Activated CD8-positive, alpha-beta T cell treated with anti-CD3 and anti-CD28 coated beads for 36 hours (primary cell): Measurements from ENCODE around the gene PPP2CA. TPM values are rescaled to one million over a fixed set of nuclear protein-coding genes. Genes with fewer than 3 reads are reported as not detected.
A peak's percentile ranks its signal among the peaks of the same experiment; 100 is the strongest.

ENCODE experiments used
- ATAC-seq: fragments of 200-7000 bp; cut with Tn5 transposase; one replicate; pipeline ENCODE4 v1.10.0; 2021; ENCODE audit warnings: mild to moderate bottlenecking, moderate library complexity
- CTCF ChIA-PET: fragments of 350-600 bp; sonication (Branson Sonifier 250); formaldehyde crosslinking; loops from one replicate; lab custom pipeline; 2021; ENCODE audit warnings: antibody characterized with exemption; lab: Charles Lee
- POLR2A ChIA-PET: fragments of 350-600 bp; sonication (Branson Sonifier 250); formaldehyde crosslinking; loops from one replicate; lab custom pipeline; 2021; ENCODE audit warnings: antibody characterized with exemption; lab: Charles Lee
- DNase-seq: peaks from one replicate; pipeline ENCODE4 v3.0.0-alpha.2; 2020
- H3K27ac Mint-ChIP-seq: one replicate; pipeline ENCODE4 v1.8.0; 2021; ENCODE audit warnings: mild to moderate bottlenecking, mixed read lengths
- H3K27me3 Mint-ChIP-seq: one replicate; pipeline ENCODE4 v1.8.0; 2021; ENCODE audit warnings: mixed read lengths
- H3K36me3 Mint-ChIP-seq: one replicate; pipeline ENCODE4 v1.8.0; 2021; ENCODE audit warnings: low read depth, mixed read lengths
- H3K4me1 Mint-ChIP-seq: one replicate; pipeline ENCODE4 v1.8.0; 2021; ENCODE audit warnings: low read depth, mixed read lengths
- H3K4me3 Mint-ChIP-seq: one replicate; pipeline ENCODE4 v1.8.0; 2021; ENCODE audit warnings: mild to moderate bottlenecking, moderate library complexity, mixed read lengths
- H3K9me3 Mint-ChIP-seq: one replicate; pipeline ENCODE4 v1.8.0; 2021; ENCODE audit warnings: mixed read lengths
- CTCF ChIP-seq: fragments of 200-600 bp; IDR thresholded peaks from one replicate; pipeline ENCODE4 v1.8.0; 2022; ENCODE audit warnings: antibody characterized with exemption, mild to moderate bottlenecking
- intact Hi-C: fragments of 100-400 bp; cut with micrococcal nuclease; formaldehyde crosslinking; loops from one replicate; pipeline ENCODE4 v1.10.0; 2022
- total RNA-seq, 2 experiments: library from RNA; stranded (reverse); gene quantifications; one replicate each; pipeline ENCODE4 v1.2.3, GENCODE V29; 2021

The PPP2CA gene
- total RNA-seq, 2 experiments from 2014 or later = 147 to 153 TPM

- H3K4me3 Mint-ChIP-seq = peak within 1 kb of the TSS; percentile 82
- H3K36me3 Mint-ChIP-seq = peaks cover 19% of the 10 kb centered on the region
- peak; percentile 86 for DNase-seq
- ChIA-PET CTCF (interaction anchor here (0.9 to 3.1 kb wide), 10 partner anchors 11 to 410 kb away, joined by 3 to 15 read pairs (median 4); no protein-coding TSS in a partner anchor), POLR2A (interaction anchor here (0.5 to 4.0 kb wide), 78 partner anchors 8 to 686 kb away, joined by 3 to 43 read pairs (median 4); partner anchors contain the start of genes C5orf15, PPP2CA, SAR1B and VDAC1)
- TF ChIP-seq CTCF = no peak
- ATAC-seq = peak; percentile 87
- no peaks in the 10 kb centered on the region for H3K27me3 Mint-ChIP-seq
- no peaks in the 10 kb centered on the region for H3K9me3 Mint-ChIP-seq
- peak within 1 kb of the TSS; percentile 94 for H3K27ac Mint-ChIP-seq
- intact Hi-C loops = no loop called here
- peaks cover 26% of the 10 kb centered on the region for H3K4me1 Mint-ChIP-seq
Measured at GRCh38 chr5:134176511-134177368, 49.1 kb downstream of the PPP2CA start, which contains the start of gene SKP1. TSS of gene SKP1 (minus strand) at chr5:134176950. CDS start at chr5:134174022, 2,928 bp downstream.

- peaks cover 32% of the 10 kb centered on the region for H3K4me1 Mint-ChIP-seq
- no peaks in the 10 kb centered on the region for H3K27me3 Mint-ChIP-seq
- H3K27ac Mint-ChIP-seq = peak overlapping the region; percentile 94
- peak overlapping the region; percentile 82 for H3K4me3 Mint-ChIP-seq
- ATAC-seq (peak; percentile 17), DNase-seq (no peak)
- no peaks in the 10 kb centered on the region for H3K9me3 Mint-ChIP-seq
- ChIA-PET CTCF (interaction anchor here (1.0 to 3.1 kb wide), 4 partner anchors 17 to 136 kb away, joined by 3 to 15 read pairs (median 6); no protein-coding TSS in a partner anchor), POLR2A (interaction anchor here (0.6 to 4.0 kb wide), 34 partner anchors 7 to 687 kb away, joined by 3 to 43 read pairs (median 4); partner anchors contain the start of genes C5orf15, PPP2CA, SAR1B and VDAC1)
- intact Hi-C loops = no loop called here
- TF ChIP-seq CTCF = no peak
- peaks cover 24% of the 10 kb centered on the region for H3K36me3 Mint-ChIP-seq
Measured at GRCh38 chr5:134175921-134176510, 49.9 kb downstream of the PPP2CA start.

- Mint-ChIP-seq H3K36me3 (peaks cover 27% of the 10 kb centered on the region), H3K4me1 (peaks cover 33% of the 10 kb centered on the region), H3K27ac (peak overlapping the region; percentile 79), H3K4me3 (peak overlapping the region; percentile 82), H3K9me3 (no peaks in the 10 kb centered on the region), H3K27me3 (no peaks in the 10 kb centered on the region)
- intact Hi-C loops = no loop called here
- ATAC-seq (no peak), DNase-seq (no peak)
- POLR2A ChIA-PET = interaction anchor here (0.8 to 4.0 kb wide), 17 partner anchors 10 to 326 kb away, joined by 3 to 43 read pairs (median 5); partner anchors contain the start of genes PPP2CA and VDAC1
- CTCF ChIA-PET = interaction anchor here (1.1 to 3.1 kb wide), 3 partner anchors 34 to 136 kb away, joined by 3 to 15 read pairs (median 8); no protein-coding TSS in a partner anchor
- TF ChIP-seq CTCF = no peak
Measured at GRCh38 chr5:134174841-134175839, 50.7 kb downstream of the PPP2CA start.

- POLR2A ChIA-PET = interaction anchor here (0.8 to 1.7 kb wide), 3 partner anchors 10 to 168 kb away, joined by 3 to 6 read pairs (median 3); no protein-coding TSS in a partner anchor
- H3K4me3 Mint-ChIP-seq = no peak overlapping the region
- TF ChIP-seq CTCF = no peak
- CTCF ChIA-PET = interaction anchor here (0.9 to 1.3 kb wide), 3 partner anchors 12 to 132 kb away, joined by 3 to 4 read pairs (median 4); no protein-coding TSS in a partner anchor
- H3K36me3 Mint-ChIP-seq = peaks cover 47% of the 10 kb centered on the region
- intact Hi-C loops = no loop called here
- H3K27me3 Mint-ChIP-seq = no peaks in the 10 kb centered on the region
- H3K4me1 Mint-ChIP-seq = peaks cover 47% of the 10 kb centered on the region
- peak overlapping the region; percentile 53 for H3K27ac Mint-ChIP-seq
- DNase-seq = peak; percentile 33
- no peaks in the 10 kb centered on the region for H3K9me3 Mint-ChIP-seq
- ATAC-seq = no peak
Measured at GRCh38 chr5:134171972-134172371, 53.9 kb downstream of the PPP2CA start.
